Uterus (tissue), 2 donors: ENCODE data around the gene ACVR1B.

Experiments
- POLR2A ChIP-seq, 2 donors: fragments of 450-650 bp; IDR thresholded peaks; one replicate each; pipeline ENCODE4 v1.6.1; 2016; ENCODE audit warnings: antibody characterized with exemption in 2 of 2, mild to moderate bottlenecking in 1 of 2, moderate library complexity in 1 of 2
- TF ChIP-seq, protein P1 (sequence below), 4 experiments: fragments of 200-600 bp in 2 of 4; fragments of 450-650 bp in 2 of 4; sonication (generic) in 2 of 4; IDR thresholded peaks; one replicate each; pipeline ENCODE4 v1.5.1; 2016 to 2019; ENCODE audit warnings: antibody characterized with exemption in 4 of 4, mild to moderate bottlenecking in 2 of 4, moderate library complexity in 1 of 4

DNA sequence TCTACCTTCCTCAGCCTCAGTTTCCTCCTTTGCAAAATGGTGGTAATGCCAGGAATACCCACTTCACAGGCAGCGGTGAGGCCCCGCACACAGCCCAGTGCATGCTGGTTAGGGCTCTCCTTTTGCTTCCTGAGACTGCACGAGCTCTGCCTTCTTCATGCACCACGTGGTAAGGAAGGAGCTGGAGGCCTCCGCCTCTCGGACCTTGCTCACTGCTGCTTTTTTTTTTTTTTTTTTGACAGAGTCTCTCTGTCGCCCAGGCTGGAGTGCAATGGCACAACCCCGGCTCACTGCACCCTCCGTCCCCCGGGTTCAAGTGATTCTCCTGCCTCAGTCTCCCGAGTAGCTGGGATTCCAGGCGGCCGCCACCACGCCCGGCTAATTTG is 73.3 kb downstream of the ACVR1B start:
- TF ChIP-seq, protein P1, sequence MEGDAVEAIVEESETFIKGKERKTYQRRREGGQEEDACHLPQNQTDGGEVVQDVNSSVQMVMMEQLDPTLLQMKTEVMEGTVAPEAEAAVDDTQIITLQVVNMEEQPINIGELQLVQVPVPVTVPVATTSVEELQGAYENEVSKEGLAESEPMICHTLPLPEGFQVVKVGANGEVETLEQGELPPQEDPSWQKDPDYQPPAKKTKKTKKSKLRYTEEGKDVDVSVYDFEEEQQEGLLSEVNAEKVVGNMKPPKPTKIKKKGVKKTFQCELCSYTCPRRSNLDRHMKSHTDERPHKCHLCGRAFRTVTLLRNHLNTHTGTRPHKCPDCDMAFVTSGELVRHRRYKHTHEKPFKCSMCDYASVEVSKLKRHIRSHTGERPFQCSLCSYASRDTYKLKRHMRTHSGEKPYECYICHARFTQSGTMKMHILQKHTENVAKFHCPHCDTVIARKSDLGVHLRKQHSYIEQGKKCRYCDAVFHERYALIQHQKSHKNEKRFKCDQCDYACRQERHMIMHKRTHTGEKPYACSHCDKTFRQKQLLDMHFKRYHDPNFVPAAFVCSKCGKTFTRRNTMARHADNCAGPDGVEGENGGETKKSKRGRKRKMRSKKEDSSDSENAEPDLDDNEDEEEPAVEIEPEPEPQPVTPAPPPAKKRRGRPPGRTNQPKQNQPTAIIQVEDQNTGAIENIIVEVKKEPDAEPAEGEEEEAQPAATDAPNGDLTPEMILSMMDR (IDR thresholded peaks at IDR 0.05), result no peak
- TF ChIP-seq POLR2A (IDR thresholded peaks at IDR 0.05), result no peak
